Measurements from ENCODE around the gene SLC39A6. TPM values are rescaled to one million over a fixed set of nuclear protein-coding genes. Genes with fewer than 3 reads are reported as not detected.

The SLC39A6 gene
- total RNA-seq, 1 experiment from 2014 or later = 33.9 TPM

- H3K18ac ChIP-seq (ENCODE audit: insufficient read length, low read depth, low read length) = no peak overlapping the region
- Mint-ChIP-seq H3K36me3 (ENCODE audit: insufficient read depth in 1 of 3, low read depth in 3 of 3) (peaks cover 45 to 88% (median 87%) of the 10 kb centered on the region in 3 experiments; a peak in 6 of 7 replicates), H3K27ac (peak overlapping the region in 2 of 3 experiments; percentile 49 to 58; a peak in 1 of 7 replicates), H3K4me3 (no peak overlapping the region), H3K9me3 (no peaks in the 10 kb centered on the region), H3K4me1 (no peaks in the 10 kb centered on the region), H3K27me3 (ENCODE audit: low read depth) (no peaks in the 10 kb centered on the region)
- H3K9ac ChIP-seq (ENCODE audit: extremely low read depth, insufficient read length, low read length) = no peak overlapping the region
- no peaks in the 10 kb centered on the region for H3K79me2 ChIP-seq (ENCODE audit: insufficient read depth, low read length)
- H2BK5ac ChIP-seq (ENCODE audit: insufficient read length, low read length) = no peak overlapping the region
- H4K91ac ChIP-seq (ENCODE audit: insufficient read length, low read depth, low read length) = no peak overlapping the region
- H3K23ac ChIP-seq (ENCODE audit: insufficient read length, low read depth, low read length) = no peak overlapping the region
- H4K20me1 ChIP-seq (ENCODE audit: control insufficient read depth, insufficient read depth, insufficient read length) = no peaks in the 10 kb centered on the region
- H3K27ac ChIP-seq (ENCODE audit: insufficient read length, low read depth, low read length) = no peak overlapping the region
- no peak overlapping the region for H3K4me2 ChIP-seq (ENCODE audit: insufficient read depth, insufficient read length, low read length)
- no peak overlapping the region for H2BK120ac ChIP-seq (ENCODE audit: low read depth, low read length, poor library complexity, severe bottlenecking)
- TF ChIP-seq CTCF (conservative IDR thresholded peaks at IDR 0.05) = no peak
- H2AFZ ChIP-seq (ENCODE audit: low read length) = no peak overlapping the region
- H3K23me2 ChIP-seq (ENCODE audit: insufficient read length, low read depth, low read length, poor library complexity, severe bottlenecking) = no peaks in the 10 kb centered on the region
- H4K5ac ChIP-seq (ENCODE audit: insufficient read length, low read depth, low read length) = no peak overlapping the region
- no peak overlapping the region for H2BK20ac ChIP-seq (ENCODE audit: low read depth, low read length, poor library complexity, severe bottlenecking)
- H3K56ac ChIP-seq (ENCODE audit: insufficient read length, low read depth, low read length) = no peak overlapping the region
- H3K79me1 ChIP-seq (ENCODE audit: insufficient read depth, low read depth, low read length, poor library complexity, severe bottlenecking) = no peaks in the 10 kb centered on the region
- H2BK15ac ChIP-seq (ENCODE audit: low read depth, low read length) = no peak overlapping the region
- H2BK12ac ChIP-seq (ENCODE audit: insufficient read length, low read depth, low read length) = no peak overlapping the region
- DNase-seq = no peak
- no peaks in the 10 kb centered on the region for H3K27me3 ChIP-seq (ENCODE audit: insufficient read depth, low read length)
- no peak overlapping the region for H3K4ac ChIP-seq (ENCODE audit: low read depth, low read length)
- no peak overlapping the region for H3K14ac ChIP-seq (ENCODE audit: insufficient read depth, low read length)
- no peaks in the 10 kb centered on the region for H3K4me1 ChIP-seq (ENCODE audit: insufficient read depth, low read length)
- H2AK5ac ChIP-seq (ENCODE audit: insufficient read length, low read length) = no peak overlapping the region
- no peak overlapping the region for H4K8ac ChIP-seq (replicated peaks; ENCODE audit: insufficient read length, low read depth, low read length)
- no CpG with 5 or more reads among the region's 4 CpGs for WGBS (ENCODE audit: extremely low coverage, insufficient read length, low lambda C conversion rate)
- no peaks in the 10 kb centered on the region for H3K9me3 ChIP-seq (ENCODE audit: control insufficient read depth, low read depth, low read length)
- no peak overlapping the region for H3T11ph ChIP-seq (ENCODE audit: low read length)
These were observed 24.1 kb upstream of the SLC39A6 start for GRCh38 chr18:36153203-36153602.

All from H9 (cell line).